GM12878 (cell line): ENCODE measurements around the gene TOX2. TPM values are rescaled to one million over a fixed set of nuclear protein-coding genes. Genes with fewer than 3 reads are reported as not detected.

ENCODE experiments used
- ATAC-seq: fragments of 200-7000 bp; cut with Tn5 transposase; 3 replicates; pipeline ENCODE4 v1.9.1; 2020; ENCODE audit warnings: mild to moderate bottlenecking, moderate library complexity
- BruUV-seq: library from RNA; stranded (reverse); fragments of 400-500 nt; replicated peaks from 2 replicates; lab custom pipeline; 2021; lab: Mats Ljungman, UMichigan
- CTCF ChIA-PET: fragments of 300-600 bp; sonication (Branson Sonifier 250); formaldehyde crosslinking; extraction: SDS; loops from one replicate; lab custom pipeline; 2021; ENCODE audit warnings: inconsistent platforms; lab: Yijun Ruan, JAX
- POLR2A ChIA-PET: fragments of 350-600 bp; formaldehyde crosslinking; extraction: SDS; loops from one replicate; lab custom pipeline; 2021; ENCODE audit warnings: inconsistent platforms; lab: Charles Lee
- RAD21 ChIA-PET: fragments of 300-600 bp; sonication (Branson Sonifier 250); formaldehyde crosslinking; loops from one replicate; lab custom pipeline; 2023; ENCODE audit warnings: antibody characterized with exemption; ENCODE audit not compliant: unreplicated experiment; lab: Charles Lee
- SMC1A ChIA-PET: fragments of 300-600 bp; sonication (Branson Sonifier 250); formaldehyde crosslinking; loops from one replicate; lab custom pipeline; 2023; ENCODE audit not compliant: unreplicated experiment, uncharacterized antibody; lab: Charles Lee
- DNase-seq: peaks from one replicate; pipeline ENCODE4 v3.0.0-alpha.2; 2011; ENCODE audit warnings: low read depth, low spot score
- FAIRE-seq: peaks from 3 replicates; lab custom pipeline; 2011; peaks lifted over from hg19 to GRCh38; lab: Jason Lieb, UNC
- H2AFZ ChIP-seq: 2 replicates; pipeline ENCODE4 v1.6.0; 2011; ENCODE audit warnings: low read depth, low read length, control low read depth; ENCODE audit not compliant: control insufficient read depth
- H3K27ac ChIP-seq: 2 replicates; pipeline ENCODE4 v1.5.1; 2011; ENCODE audit warnings: control low read depth; ENCODE audit not compliant: control insufficient read depth, insufficient read depth
- H3K27me3 ChIP-seq, 2 experiments: replicated peaks in 1 of 2; 2 replicates each; pipeline versions ENCODE4 v1.6.0 to v1.6.1; 2011; ENCODE audit warnings: low read length in 1 of 2; ENCODE audit not compliant: control insufficient read depth in 2 of 2, insufficient read depth in 2 of 2
- H3K36me3 ChIP-seq, 2 experiments: 2 replicates each; pipeline ENCODE4 v1.5.1; 2011; ENCODE audit warnings: low read length in 1 of 2; ENCODE audit not compliant: control insufficient read depth in 2 of 2, insufficient read depth in 2 of 2
- H3K4me1 ChIP-seq: 2 replicates; pipeline ENCODE4 v1.6.1; 2011; ENCODE audit warnings: mild to moderate bottlenecking, low read length, moderate library complexity, mixed read lengths; ENCODE audit not compliant: control insufficient read depth, insufficient read depth
- H3K4me2 ChIP-seq: 2 replicates; pipeline ENCODE4 v1.6.0; 2011; ENCODE audit warnings: control low read depth; ENCODE audit not compliant: control insufficient read depth, insufficient read depth
- H3K4me3 ChIP-seq: fragments of 200-600 bp; sonication (generic); 2 replicates; pipeline ENCODE4 v1.5.1; 2016
- H3K79me2 ChIP-seq: 2 replicates; pipeline ENCODE4 v1.6.0; 2011; ENCODE audit warnings: low read length; ENCODE audit not compliant: control insufficient read depth, insufficient read depth
- H3K9ac ChIP-seq: 2 replicates; pipeline ENCODE4 v1.8.0; 2011; ENCODE audit warnings: low read length, control low read depth, mixed read lengths; ENCODE audit not compliant: control insufficient read depth, insufficient read depth
- H3K9me3 ChIP-seq: replicated peaks from 3 replicates; pipeline ENCODE4 v1.5.1; 2011; ENCODE audit warnings: mild to moderate bottlenecking, low read length; ENCODE audit not compliant: control insufficient read depth, insufficient read depth
- H4K20me1 ChIP-seq: 2 replicates; pipeline ENCODE4 v1.6.0; 2011; ENCODE audit not compliant: control insufficient read depth, insufficient read depth
- ASH2L ChIP-seq: fragments of 300-600, 200-600 bp; sonication (generic); IDR thresholded peaks from 2 replicates; pipeline ENCODE4 v1.6.1; 2017; ENCODE audit warnings: low read depth, mild to moderate bottlenecking, borderline replicate concordance
- ETV6 ChIP-seq, 2 experiments: fragments of 450-650 bp in 1 of 2; IDR thresholded peaks in 1 of 2; conservative IDR thresholded peaks in 1 of 2; 2 replicates each; pipeline ENCODE4 v1.6.1; 2014; ENCODE audit warnings: antibody characterized with exemption in 1 of 2, borderline replicate concordance in 1 of 2, low read depth in 1 of 2, mild to moderate bottlenecking in 1 of 2, moderate library complexity in 1 of 2
- HDGF ChIP-seq: fragments of 450-650 bp; IDR thresholded peaks from 2 replicates; pipeline ENCODE4 v1.6.1; 2016; ENCODE audit warnings: antibody characterized with exemption
- PML ChIP-seq: IDR thresholded peaks from 2 replicates; pipeline ENCODE4 v1.6.1; 2012; ENCODE audit warnings: low read length, inconsistent platforms
- RCOR1 ChIP-seq: conservative IDR thresholded peaks from 2 replicates; pipeline ENCODE4 v1.6.1; 2012; ENCODE audit warnings: low read depth, low read length, improper control_type of control experiment
- WGBS: methylation state at CpG from one replicate; pipeline ENCODE4 v1.1.6; 2016; ENCODE audit warnings: low lambda C conversion rate; ENCODE audit not compliant: insufficient replicate concordance, insufficient coverage; ENCODE audit errors: missing lambda C conversion rate; 5-methylcytosine and 5-hydroxymethylcytosine counted together
- in situ Hi-C: fragments of 300-500 bp; cut with MboI; formaldehyde crosslinking; loops from 9 replicates; pipeline ENCODE4 v1.14.3; 2018; ENCODE audit warnings: mixed read lengths
- intact Hi-C: fragments of 100-400 bp; cut with micrococcal nuclease; formaldehyde crosslinking; loops from one replicate; pipeline ENCODE4 v1.14.2; 2022; ENCODE audit not compliant: unreplicated experiment
- polyA plus RNA-seq, 11 experiments: library from polyadenylated mRNA; depleted of rRNA in 4 of 11; unstranded in 6 of 11; stranded (reverse) in 5 of 11; fragments of >200 nt; fragmentation: Nextera tagmentation in 4 of 11; fragmentation: Illumina TruSeq in 1 of 11; extraction: Ambion mirVana in 4 of 11; extraction: Trizol in 1 of 11; gene quantifications; 1 replicate in 1 of 11; 2 replicates in 10 of 11; pipeline versions ENCODE4 v1.2.1 to v1.2.3, GENCODE V29; 2011 to 2016; ENCODE audit warnings: inconsistent platforms in 2 of 11, missing spikeins in 2 of 11, low read depth in 1 of 11
- total RNA-seq, 4 experiments: library from RNA; depleted of rRNA in 3 of 4; stranded (reverse); fragments of >200 nt in 3 of 4; fragmentation: Illumina TruSeq in 1 of 4; extraction: Trizol in 1 of 4; gene quantifications; 2 replicates each; pipeline versions ENCODE4 v1.2.1 to v1.2.3, GENCODE V29; 2013 to 2021

Gene TOX2
- total and polyA plus RNA-seq, 10 of the 15 experiments (the other 5 are each of a cell fraction or from before 2014, with no cell fraction given) = 2.6 to 40.5 (median 7.9) TPM

DNA sequence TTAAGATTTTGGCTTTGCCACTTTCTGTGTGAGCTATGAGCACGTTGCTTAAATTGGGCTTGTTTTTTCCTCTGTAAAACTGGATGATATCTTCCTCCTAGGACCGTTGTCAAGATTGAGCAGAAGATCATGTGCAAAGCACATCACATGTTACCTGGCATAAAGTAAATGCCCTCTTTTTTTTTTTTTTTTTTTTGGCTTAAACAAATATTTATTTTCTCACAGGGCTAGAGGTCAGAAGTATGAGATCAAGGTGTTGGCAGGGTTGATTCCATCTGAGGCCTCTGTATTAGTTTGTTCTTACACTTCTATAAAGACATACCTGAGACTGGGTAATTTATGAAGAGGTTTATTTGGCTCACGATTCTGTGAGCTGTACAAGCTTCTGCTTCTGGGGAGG lies 42.7 kb downstream of the TOX2 start:
- Histone ChIP-seq H3K27ac (no peak overlapping the region), H3K4me2 (no peak overlapping the region), H3K79me2 (no peaks in the 10 kb centered on the region), H3K4me1 (peaks cover 31% of the 10 kb centered on the region), H2AFZ (no peak overlapping the region), H3K27me3 (no peaks in the 10 kb centered on the region), H3K36me3 (no peaks in the 10 kb centered on the region), H3K9ac (no peak overlapping the region), H3K9me3 (no peaks in the 10 kb centered on the region; the same call in 2 of the 3 replicates), H3K4me3 (no peak overlapping the region), H4K20me1 (no peaks in the 10 kb centered on the region)
- TF ChIP-seq PML = no peak
- TF ChIP-seq ASH2L = no peak
- 97% methylated on average over 3 of the region's 3 CpGs for WGBS
- no peak for DNase-seq
- no peak for FAIRE-seq
- ChIA-PET CTCF (interaction anchor here (0.6 to 1.2 kb wide), 2 partner anchors 31 to 355 kb away, joined by 3 read pairs; no protein-coding TSS in a partner anchor), RAD21 (no interaction called here), POLR2A (interaction anchor here (0.9 kb wide), 1 partner anchor 15 kb away, joined by 3 read pairs; no protein-coding TSS in a partner anchor), SMC1A (interaction anchor here (1.2 to 9.5 kb wide), 4 partner anchors 16 to 208 kb away, joined by 3 to 111 read pairs (median 9); no protein-coding TSS in a partner anchor)
- in situ Hi-C loops = no loop called here
- intact Hi-C loops = no loop called here
- ATAC-seq = no peak
- BruUV-seq = no TSS peak

DNA sequence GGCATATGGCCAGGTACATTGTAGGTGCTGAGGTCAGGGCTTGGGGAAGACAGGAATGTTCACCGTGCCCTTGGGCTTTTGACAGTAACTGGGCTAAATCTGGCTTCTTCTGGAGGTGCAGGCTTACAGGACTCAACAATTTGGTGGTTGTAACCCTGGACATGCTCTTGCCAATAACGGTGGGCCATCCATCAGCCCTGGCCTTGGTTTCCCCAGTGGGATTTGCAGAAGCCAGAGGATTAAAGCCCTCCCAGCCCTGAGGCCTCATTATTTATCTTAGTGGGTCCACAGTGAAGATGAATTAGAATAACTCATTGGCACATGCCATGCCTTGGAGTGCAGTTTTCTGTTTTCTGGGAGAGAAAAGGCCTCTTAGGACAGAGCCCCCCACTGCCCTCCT lies 44.0 kb downstream of the TOX2 start:
- no peak overlapping the region for H3K27ac ChIP-seq
- no peak overlapping the region for H2AFZ ChIP-seq
- no peaks in the 10 kb centered on the region for H4K20me1 ChIP-seq
- in situ Hi-C loops (no loop called here), intact Hi-C loops (no loop called here)
- ChIA-PET SMC1A (interaction anchor here (2.2 kb wide), 1 partner anchor 17 kb away, joined by 9 read pairs; no protein-coding TSS in a partner anchor), RAD21 (interaction anchor here (0.6 to 1.3 kb wide), 4 partner anchors 16 to 428 kb away, joined by 3 to 5 read pairs (median 4); no protein-coding TSS in a partner anchor), POLR2A (interaction anchor here (1.0 kb wide), 1 partner anchor 17 kb away, joined by 3 read pairs; no protein-coding TSS in a partner anchor), CTCF (interaction anchor here (0.8 to 0.9 kb wide), 2 partner anchors 10 to 209 kb away, joined by 3 read pairs; no protein-coding TSS in a partner anchor)
- BruUV-seq = no TSS peak
- peaks cover 31% of the 10 kb centered on the region for H3K4me1 ChIP-seq
- no peak overlapping the region for H3K9ac ChIP-seq
- H3K79me2 ChIP-seq = no peaks in the 10 kb centered on the region
- ATAC-seq (no peak), DNase-seq (no peak), FAIRE-seq (no peak)
- WGBS = 100% methylated on average over 2 of the region's 2 CpGs
- no peak overlapping the region; the same call in 1 of the 2 replicates for H3K4me2 ChIP-seq
- no peaks in the 10 kb centered on the region; the same call in 2 of the 3 replicates for H3K9me3 ChIP-seq
- H3K36me3 ChIP-seq = no peaks in the 10 kb centered on the region
- no peak overlapping the region for H3K4me3 ChIP-seq
- no peaks in the 10 kb centered on the region for H3K27me3 ChIP-seq
- TF ChIP-seq RCOR1 (no peak), HDGF (no peak), ETV6 (conservative IDR thresholded peaks at IDR 0.05 in 1 of 2, IDR thresholded peaks at IDR 0.05 in 1 of 2; ENCODE audit: borderline replicate concordance in 1 of 2, low read depth in 1 of 2) (no peak)
